ENCODE measurements around the gene CDC16. TPM values are rescaled to one million over a fixed set of nuclear protein-coding genes. Genes with fewer than 3 reads are reported as not detected.

CDC16 gene
- total and polyA plus RNA-seq, 9 of the 15 experiments (the other 6 are each of a cell fraction or from before 2014, with no cell fraction given), result 23.2 to 102 (median 51.6) TPM

- TF ChIP-seq TFAP4 (CRISPR knock-in tag; IDR thresholded peaks at IDR 0.05; ENCODE audit: borderline replicate concordance) (peak; percentile 69; the same call in 1 of the 2 replicates), ZNF561 (CRISPR knock-in tag; conservative IDR thresholded peaks at IDR 0.05) (no peak), ZBTB34 (CRISPR knock-in tag; IDR thresholded peaks at IDR 0.05) (no peak), BRCA1 (IDR thresholded peaks at IDR 0.05) (no peak), BRCA1 (CRISPR knock-in tag; IDR thresholded peaks at IDR 0.05) (no peak), VEZF1 (CRISPR knock-in tag; IDR thresholded peaks at IDR 0.05) (no peak), ZNF551 (CRISPR knock-in tag; IDR thresholded peaks at IDR 0.05) (no peak), SMAD1 (IDR thresholded peaks at IDR 0.05; ENCODE audit: low read depth, low read length, partially characterized antibody) (no peak), TEAD1 (CRISPR knock-in tag; IDR thresholded peaks at IDR 0.05) (no peak), ZNF764 (CRISPR knock-in tag; IDR thresholded peaks at IDR 0.05; ENCODE audit: low read depth) (no peak), ZKSCAN8 (CRISPR knock-in tag; IDR thresholded peaks at IDR 0.05) (no peak), ZNF407 (IDR thresholded peaks at IDR 0.05; ENCODE audit: low read depth) (no peak), POLR2H (tag; IDR thresholded peaks at IDR 0.05; ENCODE audit: low read depth) (no peak), MAX (CRISPR knock-in tag; IDR thresholded peaks at IDR 0.05) (no peak), NUFIP1 (IDR thresholded peaks at IDR 0.05; ENCODE audit: partially characterized antibody) (no peak), ZNF3 (CRISPR knock-in tag; IDR thresholded peaks at IDR 0.05) (no peak)
Observed at GRCh38 chr13:114226699-114227323, 7.9 kb upstream of the CDC16 start (continued).
